Measurements from ENCODE around the gene DMD.

- no peak for TF ChIP-seq CTCF (IDR thresholded peaks at IDR 0.05; ENCODE audit: poor library complexity, severe bottlenecking)
- no peak for TF ChIP-seq EZH2 (IDR thresholded peaks at IDR 0.05; ENCODE audit: borderline replicate concordance, insufficient read depth, low read length, poor library complexity, severe bottlenecking)
These were observed 104.6 kb downstream of the DMD start for GRCh38 chrX:33106737-33107136.
